ENCODE results near the gene PPFIA4. TPM values are rescaled to one million over a fixed set of nuclear protein-coding genes. Genes with fewer than 3 reads are reported as not detected.

The PPFIA4 gene
- total and polyA plus RNA-seq, 2 donors (not counting 3 experiments of a cell fraction or from before 2014, with no cell fraction given) = 0.17 to 0.22 TPM

GRCh38 chr1:202998836-202999750 is 27.2 kb upstream of the PPFIA4 start:
- H3K4me3 ChIP-seq (replicated peaks in 1 of 3; ENCODE audit: insufficient read depth in 1 of 3, low read depth in 1 of 3, low read length in 3 of 3) = no peak overlapping the region
- ChIA-PET POLR2A (no interaction called here), CTCF (interaction anchor here (0.6 to 2.1 kb wide), 19 partner anchors 8 to 249 kb away, joined by 3 to 9 read pairs (median 3); partner anchors contain the start of genes PCAT6 and TMEM183A)
- intact Hi-C loops (cut with micrococcal nuclease) (loop anchor here (1.0 to 10.0 kb wide), 4 partner anchors 72 to 242 kb away; partner anchors contain the start of genes KLHL12 and RABIF), dilution Hi-C loops (cut with MboI; ENCODE audit: extremely low pct_ligation_motif_present, low sequenced_read_pairs) (no loop called here)
- H3K27me3 ChIP-seq (ENCODE audit: control insufficient read depth in 2 of 2, insufficient read depth in 2 of 2, low read length in 2 of 2) = peaks cover 16 to 27% of the 10 kb centered on the region in 2 experiments
- H3K9me1 ChIP-seq (replicated peaks; ENCODE audit: control insufficient read depth, extremely low read depth, insufficient read depth, low read length) = no peaks in the 10 kb centered on the region
- H3K9me3 ChIP-seq (replicated peaks; ENCODE audit: control insufficient read depth, insufficient read depth, low read length) = no peaks in the 10 kb centered on the region
- H3K4me1 ChIP-seq (ENCODE audit: control insufficient read depth, extremely low read depth, insufficient read depth, low read length) = peaks cover 5% of the 10 kb centered on the region
- DNase-seq (ENCODE audit: low read depth, low spot score) = peak; percentile 69
- H3K36me3 ChIP-seq (ENCODE audit: control insufficient read depth in 2 of 2, extremely low read depth in 1 of 2, insufficient read depth in 2 of 2, low read length in 2 of 2) = no peaks in the 10 kb centered on the region
- no peaks in the 10 kb centered on the region for H3K79me2 ChIP-seq (ENCODE audit: control insufficient read depth, insufficient read depth, low read length)
- no peak overlapping the region for H3K9ac ChIP-seq (replicated peaks; ENCODE audit: extremely low read depth, insufficient read depth, low read length)
- peak; percentile 77 for FAIRE-seq
- H4K20me1 ChIP-seq (replicated peaks; ENCODE audit: control insufficient read depth, extremely low read depth, insufficient read depth, low read length) = no peaks in the 10 kb centered on the region
- no peak overlapping the region for H3K27ac ChIP-seq (ENCODE audit: insufficient read depth, low read depth, low read length)
- H3K4me2 ChIP-seq (ENCODE audit: insufficient read depth, low read length) = peak overlapping the region; percentile 19
- H2AFZ ChIP-seq (ENCODE audit: low read depth, low read length) = peak overlapping the region; percentile 72
- no TSS peak for BruUV-seq (replicated peaks)
- TF ChIP-seq CTCF (IDR thresholded peaks at IDR 0.05; ENCODE audit: extremely low read depth in 1 of 2, insufficient read depth in 1 of 2, low read depth in 1 of 2, low read length in 2 of 2) (peak; percentile 66 to 72), MAX (IDR thresholded peaks at IDR 0.05; ENCODE audit: insufficient read depth, insufficient read length) (no peak), GATA2 (IDR thresholded peaks at IDR 0.05; ENCODE audit: insufficient read depth, insufficient read length, low read depth, low read length) (no peak), MYC (IDR thresholded peaks at IDR 0.05; ENCODE audit: low read depth, low read length) (no peak)

All from endothelial cell of umbilical vein (primary cell).